Common myeloid progenitor, CD34-positive (primary cell): ENCODE measurements around the gene RSBN1L.
"Not testable (repeated sequence)": the region's sequence is repeated elsewhere in the genome, so short reads cannot be mapped to it uniquely, and the experiment has no call there.

Source experiments
- CTCF ChIA-PET: fragments of 350-600 bp; sonication (Branson Sonifier 250); formaldehyde crosslinking; loops from one replicate; lab custom pipeline; 2021; ENCODE audit warnings: antibody characterized with exemption; lab: Charles Lee
- POLR2A ChIA-PET: fragments of 350-600 bp; sonication (Branson Sonifier 250); formaldehyde crosslinking; loops from one replicate; lab custom pipeline; 2021; ENCODE audit warnings: antibody characterized with exemption; lab: Charles Lee
- DNase-seq, 3 donors: peaks; one replicate each; pipeline versions ENCODE4 v3.0.0 to v3.0.0-alpha.2; 2013
- H3K27ac ChIP-seq, 2 experiments: 1 replicate in 1 of 2; 2 replicates in 1 of 2; pipeline ENCODE4 v1.7.0; 2013; ENCODE audit warnings: inconsistent platforms in 2 of 2, low read length in 2 of 2, mild to moderate bottlenecking in 2 of 2, low read depth in 1 of 2, moderate library complexity in 1 of 2; ENCODE audit not compliant: severe bottlenecking in 2 of 2, insufficient read depth in 1 of 2, poor library complexity in 1 of 2
- H3K27me3 ChIP-seq, 5 experiments: replicated peaks in 2 of 5; 1 replicate in 3 of 5; 2 replicates in 2 of 5; pipeline versions ENCODE4 v1.6.1 to v1.7.0; 2013; ENCODE audit warnings: low read length in 4 of 5, mild to moderate bottlenecking in 2 of 5, moderate library complexity in 2 of 5, inconsistent platforms in 1 of 5; ENCODE audit not compliant: insufficient read depth in 5 of 5, control insufficient read depth in 4 of 5
- H3K36me3 ChIP-seq, 4 experiments: 1 replicate in 2 of 4; 2 replicates in 2 of 4; pipeline versions ENCODE4 v1.6.1 to v1.7.0; 2013; ENCODE audit warnings: low read length in 3 of 4, control low read depth in 1 of 4, mild to moderate bottlenecking in 1 of 4; ENCODE audit not compliant: control insufficient read depth in 4 of 4, insufficient read depth in 4 of 4
- H3K4me1 ChIP-seq, 4 experiments: 1 replicate in 3 of 4; 2 replicates in 1 of 4; pipeline versions ENCODE4 v1.6.1 to v1.7.1; 2013; ENCODE audit warnings: low read length in 3 of 4, mild to moderate bottlenecking in 3 of 4, control low read depth in 1 of 4, inconsistent platforms in 1 of 4, moderate library complexity in 1 of 4; ENCODE audit not compliant: control insufficient read depth in 4 of 4, insufficient read depth in 4 of 4; ENCODE audit errors: control extremely low read depth in 1 of 4
- H3K4me3 ChIP-seq, 7 experiments: 1 replicate in 4 of 7; 2 replicates in 3 of 7; pipeline versions ENCODE4 v1.5.1 to v1.7.0; 2013; ENCODE audit warnings: mild to moderate bottlenecking in 7 of 7, low read length in 6 of 7, moderate library complexity in 6 of 7, inconsistent platforms in 2 of 7, low read depth in 2 of 7, control low read depth in 1 of 7; ENCODE audit not compliant: insufficient read depth in 4 of 7, control insufficient read depth in 1 of 7; ENCODE audit errors: extremely low read depth in 1 of 7
- H3K9me3 ChIP-seq, 5 experiments: 1 replicate in 4 of 5; 2 replicates in 1 of 5; pipeline versions ENCODE4 v1.6.1 to v1.7.1; 2013; ENCODE audit warnings: low read length in 4 of 5, mild to moderate bottlenecking in 2 of 5, inconsistent platforms in 1 of 5, low read depth in 1 of 5, moderate library complexity in 1 of 5; ENCODE audit not compliant: control insufficient read depth in 4 of 5, insufficient read depth in 2 of 5; ENCODE audit errors: control extremely low read depth in 1 of 5
- WGBS: methylation state at CpG from one replicate; pipeline ENCODE4 v1.1.5; 2013; ENCODE audit not compliant: insufficient coverage; 5-methylcytosine and 5-hydroxymethylcytosine counted together

RSBN1L gene

GRCh38 chr7:77703669-77704068 lies 7.4 kb downstream of the RSBN1L start:
- Histone ChIP-seq H3K4me1 (peaks cover 5 to 24% (median 16%) of the 10 kb centered on the region in 4 experiments), H3K36me3 (peaks cover 2 to 25% (median 9%) of the 10 kb centered on the region in 4 experiments)
- CTCF ChIA-PET = interaction anchor here (1.0 to 2.1 kb wide), 6 partner anchors 11 to 56 kb away, joined by 3 to 7 read pairs (median 4); no protein-coding TSS in a partner anchor
- H3K4me3 ChIP-seq, POLR2A ChIA-PET, H3K27me3 ChIP-seq, H3K9me3 ChIP-seq, H3K27ac ChIP-seq, DNase-seq: not testable (repeated sequence)
- WGBS = 89% methylated on average over 8 of the region's 9 CpGs

- POLR2A ChIA-PET = interaction anchor here (0.5 to 1.0 kb wide), 2 partner anchors 12 to 21 kb away, joined by 3 read pairs; no protein-coding TSS in a partner anchor
- no peak for DNase-seq
- no peak overlapping the region for H3K27ac ChIP-seq
- no peaks in the 10 kb centered on the region for H3K27me3 ChIP-seq
- no peaks in the 10 kb centered on the region for H3K9me3 ChIP-seq
- no CpG with 5 or more reads among the region's 1 CpG for WGBS
- H3K36me3 ChIP-seq = peaks cover 0 to 31% (median 12%) of the 10 kb centered on the region in 4 experiments
- H3K4me3 ChIP-seq = no peak overlapping the region
- H3K4me1 ChIP-seq = peaks cover 0 to 8% (median 5%) of the 10 kb centered on the region in 4 experiments
- CTCF ChIA-PET = interaction anchor here (0.8 to 1.8 kb wide), 4 partner anchors 8 to 16 kb away, joined by 3 to 11 read pairs (median 6); no protein-coding TSS in a partner anchor
Measured at GRCh38 chr7:77707504-77707992, 11.3 kb downstream of the RSBN1L start.

GRCh38 chr7:77710067-77710466 lies 13.8 kb downstream of the RSBN1L start:
- 100% methylated on average over 3 of the region's 3 CpGs for WGBS
- peaks cover 0 to 10% (median 1%) of the 10 kb centered on the region in 4 experiments for H3K4me1 ChIP-seq
- ChIA-PET CTCF (interaction anchor here (1.1 to 2.2 kb wide), 4 partner anchors 10 to 36 kb away, joined by 3 to 6 read pairs (median 3); no protein-coding TSS in a partner anchor), POLR2A (no interaction called here)
- DNase-seq = no peak
- no peak overlapping the region for H3K4me3 ChIP-seq
- H3K36me3 ChIP-seq = peaks cover 0 to 31% (median 12%) of the 10 kb centered on the region in 4 experiments
- H3K9me3 ChIP-seq = no peaks in the 10 kb centered on the region
- H3K27me3 ChIP-seq = no peaks in the 10 kb centered on the region
- no peak overlapping the region for H3K27ac ChIP-seq

GRCh38 chr7:77710861-77711260 lies 14.6 kb downstream of the RSBN1L start:
- H3K4me1 ChIP-seq = peaks cover 0 to 12% (median 1%) of the 10 kb centered on the region in 4 experiments
- H3K27me3 ChIP-seq = no peaks in the 10 kb centered on the region
- no peak overlapping the region for H3K27ac ChIP-seq
- DNase-seq = no peak
- ChIA-PET CTCF (interaction anchor here (1.1 to 2.2 kb wide), 5 partner anchors 10 to 35 kb away, joined by 3 to 6 read pairs (median 3); no protein-coding TSS in a partner anchor), POLR2A (no interaction called here)
- no peak overlapping the region for H3K4me3 ChIP-seq
- peaks cover 0 to 28% (median 12%) of the 10 kb centered on the region in 4 experiments for H3K36me3 ChIP-seq
- no peaks in the 10 kb centered on the region for H3K9me3 ChIP-seq
- WGBS = 100% methylated on average over 3 of the region's 3 CpGs

DNA sequence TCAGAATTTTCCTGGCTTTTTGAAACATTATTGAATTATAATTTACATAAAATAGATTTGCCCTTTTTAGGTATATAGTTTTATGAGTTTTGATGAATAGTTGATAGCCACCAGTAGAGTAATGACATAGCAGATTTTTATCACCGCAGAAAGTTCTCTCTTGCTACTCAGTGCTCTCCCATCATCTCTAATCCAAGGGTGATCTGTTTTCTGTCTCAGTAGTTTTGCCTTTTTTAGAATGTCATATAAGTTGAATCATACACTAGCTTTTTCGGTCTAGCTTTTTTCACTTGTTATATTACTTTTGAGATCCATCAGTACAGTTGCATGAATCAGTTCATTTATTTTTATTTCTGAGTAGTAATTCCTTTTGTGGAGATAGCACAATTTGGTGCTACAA lies 17.9 kb downstream of the RSBN1L start:
- peak in 2 of 3 donors; percentile 56 to 69 for DNase-seq
- 13% methylated on average over 1 of the region's 2 CpGs for WGBS
- Histone ChIP-seq H3K9me3 (no peaks in the 10 kb centered on the region), H3K36me3 (peaks cover 0 to 14% (median 6%) of the 10 kb centered on the region in 4 experiments), H3K27ac (no peak overlapping the region), H3K4me1 (peaks cover 0 to 12% (median 1%) of the 10 kb centered on the region in 4 experiments), H3K4me3 (no peak overlapping the region), H3K27me3 (no peaks in the 10 kb centered on the region)
- ChIA-PET CTCF (interaction anchor here (0.7 to 1.4 kb wide), 4 partner anchors 11 to 88 kb away, joined by 3 to 7 read pairs (median 4); no protein-coding TSS in a partner anchor), POLR2A (interaction anchor here (0.9 to 1.4 kb wide), 3 partner anchors 16 to 38 kb away, joined by 3 to 5 read pairs (median 3); partner anchors contain the start of gene RSBN1L)

DNA sequence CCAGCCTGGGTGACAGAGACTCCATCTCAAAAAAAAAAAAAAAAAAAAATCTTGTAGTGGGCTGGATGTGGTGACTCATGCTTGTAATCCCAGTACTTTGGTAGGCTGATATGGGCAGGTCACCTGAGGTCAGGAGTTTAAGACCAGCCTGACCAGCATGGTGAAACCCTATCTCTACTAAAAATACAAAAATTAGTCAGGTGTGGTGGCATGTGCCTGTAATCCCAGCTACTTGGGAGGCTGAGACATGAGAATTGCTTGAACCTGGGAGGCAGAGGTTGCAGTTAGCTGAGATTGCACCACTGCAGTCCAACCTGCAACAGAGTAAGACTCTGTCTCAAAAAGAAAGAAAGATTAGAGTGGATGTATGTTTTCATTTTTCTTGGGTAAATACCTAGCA lies 18.7 kb downstream of the RSBN1L start:
- Histone ChIP-seq H3K36me3 (peaks cover 0 to 12% (median 6%) of the 10 kb centered on the region in 4 experiments), H3K4me1 (peaks cover 0 to 12% (median 1%) of the 10 kb centered on the region in 4 experiments)
- not testable (repeated sequence) for H3K27ac ChIP-seq, H3K27me3 ChIP-seq, H3K9me3 ChIP-seq, H3K4me3 ChIP-seq
- ChIA-PET CTCF (interaction anchor here (0.7 to 1.6 kb wide), 6 partner anchors 8 to 87 kb away, joined by 3 to 7 read pairs (median 3); no protein-coding TSS in a partner anchor), POLR2A (interaction anchor here (0.9 to 1.4 kb wide), 3 partner anchors 17 to 38 kb away, joined by 3 to 5 read pairs (median 3); partner anchors contain the start of gene RSBN1L)
- DNase-seq = peak in 1 of 3 donors; percentile 48

DNA sequence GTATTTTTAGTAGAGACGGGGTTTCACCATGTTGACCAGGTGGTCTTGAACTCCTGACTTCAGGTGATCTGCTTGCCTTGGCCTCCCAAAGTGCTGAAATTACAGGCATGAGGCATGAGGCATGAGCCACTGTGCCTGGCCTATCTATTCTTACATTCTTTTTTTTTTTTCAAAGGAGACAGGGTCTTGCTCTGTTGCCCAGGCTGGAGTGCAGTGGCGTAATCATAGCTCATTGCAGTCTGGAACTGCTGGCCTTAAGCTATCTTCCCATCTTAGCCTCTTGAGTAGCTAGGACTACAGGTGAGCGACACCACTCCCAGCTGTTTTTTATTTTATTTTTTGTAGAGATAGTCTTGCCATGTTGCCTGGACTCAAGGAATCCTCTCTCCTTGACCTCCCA lies 20.5 kb downstream of the RSBN1L start:
- H3K27me3 ChIP-seq = no peaks in the 10 kb centered on the region
- H3K36me3 ChIP-seq = peaks cover 0 to under 1% (median under 1%) of the 10 kb centered on the region in 4 experiments
- DNase-seq = no peak
- H3K4me3 ChIP-seq = no peak overlapping the region
- H3K9me3 ChIP-seq = no peaks in the 10 kb centered on the region
- 96% methylated on average over 2 of the region's 3 CpGs for WGBS
- ChIA-PET POLR2A (no interaction called here), CTCF (interaction anchor here (0.7 to 1.6 kb wide), 3 partner anchors 10 to 12 kb away, joined by 3 to 5 read pairs (median 3); no protein-coding TSS in a partner anchor)
- peaks cover 0 to 12% (median 1%) of the 10 kb centered on the region in 4 experiments for H3K4me1 ChIP-seq
- no peak overlapping the region for H3K27ac ChIP-seq
